Measurements from ENCODE around the gene THOC6. TPM values are rescaled to one million over a fixed set of nuclear protein-coding genes. Genes with fewer than 3 reads are reported as not detected.
A peak's percentile ranks its signal among the peaks of the same experiment; 100 is the strongest.

The THOC6 gene
- total and polyA plus RNA-seq, 8 donors: 23.9 to 38.7 (median 26.9) TPM

DNA sequence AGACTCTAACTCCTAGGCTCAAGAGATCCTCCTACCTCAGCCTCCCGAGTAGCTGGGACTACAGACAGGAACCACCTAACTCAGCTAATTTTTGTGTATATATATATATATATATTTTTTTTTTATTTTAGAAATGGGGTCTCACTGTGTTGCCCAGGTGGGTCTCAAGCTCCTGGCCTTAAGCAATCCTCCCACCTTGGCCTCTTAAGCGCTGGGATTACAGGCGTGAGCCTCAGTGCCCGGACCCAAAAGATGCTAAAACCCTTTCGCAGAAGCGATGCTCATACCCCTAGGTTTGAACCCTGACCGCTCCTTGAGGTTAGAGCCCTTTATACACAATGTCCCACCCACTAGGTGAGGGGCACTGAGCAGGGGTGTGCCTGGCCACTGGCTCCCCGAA is 13.3 kb upstream of the THOC6 start:
- no peaks in the 10 kb centered on the region for H3K36me3 ChIP-seq
- TF ChIP-seq, protein P1, sequence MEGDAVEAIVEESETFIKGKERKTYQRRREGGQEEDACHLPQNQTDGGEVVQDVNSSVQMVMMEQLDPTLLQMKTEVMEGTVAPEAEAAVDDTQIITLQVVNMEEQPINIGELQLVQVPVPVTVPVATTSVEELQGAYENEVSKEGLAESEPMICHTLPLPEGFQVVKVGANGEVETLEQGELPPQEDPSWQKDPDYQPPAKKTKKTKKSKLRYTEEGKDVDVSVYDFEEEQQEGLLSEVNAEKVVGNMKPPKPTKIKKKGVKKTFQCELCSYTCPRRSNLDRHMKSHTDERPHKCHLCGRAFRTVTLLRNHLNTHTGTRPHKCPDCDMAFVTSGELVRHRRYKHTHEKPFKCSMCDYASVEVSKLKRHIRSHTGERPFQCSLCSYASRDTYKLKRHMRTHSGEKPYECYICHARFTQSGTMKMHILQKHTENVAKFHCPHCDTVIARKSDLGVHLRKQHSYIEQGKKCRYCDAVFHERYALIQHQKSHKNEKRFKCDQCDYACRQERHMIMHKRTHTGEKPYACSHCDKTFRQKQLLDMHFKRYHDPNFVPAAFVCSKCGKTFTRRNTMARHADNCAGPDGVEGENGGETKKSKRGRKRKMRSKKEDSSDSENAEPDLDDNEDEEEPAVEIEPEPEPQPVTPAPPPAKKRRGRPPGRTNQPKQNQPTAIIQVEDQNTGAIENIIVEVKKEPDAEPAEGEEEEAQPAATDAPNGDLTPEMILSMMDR (IDR thresholded peaks at IDR 0.05): no peak
- no peaks in the 10 kb centered on the region for H3K9me3 ChIP-seq
- H3K4me3 ChIP-seq: no peak overlapping the region
- H3K27me3 ChIP-seq: peaks cover 12 to 94% of the 10 kb centered on the region in 2 donors
- H3K27ac ChIP-seq: no peak overlapping the region
- DNase-seq (no peak), ATAC-seq (no peak)
- H3K4me1 ChIP-seq: peaks cover 7 to 55% of the 10 kb centered on the region in 2 donors
- intact Hi-C loops (cut with DNase I): no loop called here

DNA sequence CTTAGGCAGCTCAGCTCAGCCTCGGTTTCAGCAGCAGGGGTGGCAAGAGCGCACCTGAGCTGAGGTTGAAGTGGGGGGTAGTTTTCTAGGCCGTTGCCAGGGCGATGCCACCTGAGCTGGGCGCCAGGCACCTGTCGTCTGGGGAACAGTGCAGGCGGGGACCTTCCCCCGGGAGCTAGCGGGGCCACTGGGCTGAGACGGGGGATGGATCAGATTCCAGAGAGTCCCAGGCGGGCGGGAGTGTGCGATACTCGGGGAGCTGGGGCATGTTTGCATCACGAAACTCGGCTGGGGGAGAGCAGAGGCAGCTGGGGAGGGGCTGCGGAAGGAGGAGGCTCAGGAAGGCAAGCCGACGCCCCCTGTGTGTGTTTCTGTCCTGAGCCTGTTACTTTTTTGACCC is 11.6 kb upstream of the THOC6 start:
- H3K27me3 ChIP-seq: peaks cover 8 to 86% of the 10 kb centered on the region in 2 donors
- H3K36me3 ChIP-seq: no peaks in the 10 kb centered on the region
- H3K27ac ChIP-seq: no peak overlapping the region
- intact Hi-C loops (cut with DNase I): no loop called here
- peaks cover 7 to 38% of the 10 kb centered on the region in 2 donors for H3K4me1 ChIP-seq
- TF ChIP-seq, protein P1 (IDR thresholded peaks at IDR 0.05): no peak
- peak in 1 of 4 donors; percentile 86 for DNase-seq
- peak; percentile 7 for ATAC-seq
- no peaks in the 10 kb centered on the region for H3K9me3 ChIP-seq
- H3K4me3 ChIP-seq: no peak overlapping the region

DNA sequence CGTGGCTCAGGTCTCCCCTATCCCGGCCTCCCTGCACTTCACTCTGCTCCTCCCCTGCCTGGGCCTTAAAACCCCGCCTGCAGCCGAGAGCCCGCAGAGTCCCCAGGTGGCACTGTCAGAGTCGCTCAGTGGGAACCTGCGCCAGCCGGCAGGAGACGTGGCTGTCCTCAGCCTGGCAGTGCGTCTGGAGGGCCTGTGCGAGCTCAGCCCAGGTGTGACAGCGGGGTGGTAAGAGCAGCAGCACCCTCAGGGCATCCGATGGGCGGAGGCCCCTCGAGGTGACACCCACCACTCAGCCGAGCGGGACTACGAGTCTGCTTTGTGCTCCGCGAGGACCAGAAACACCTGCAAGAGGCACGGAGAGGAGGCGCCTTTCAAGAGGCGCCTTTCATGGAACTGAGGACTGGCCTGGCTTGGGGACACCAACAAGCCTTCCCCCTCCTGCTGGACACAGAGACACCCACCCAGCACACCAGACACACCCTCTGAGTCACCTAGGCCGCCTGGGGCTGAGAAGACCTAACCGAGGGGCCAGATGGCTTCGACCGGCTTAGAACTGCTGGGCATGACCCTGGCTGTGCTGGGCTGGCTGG is 10.9 kb upstream of the THOC6 start, which contains the start of gene CLDN9:
Gene CLDN9, plus strand, starts transcription at position 96 of the 593 bp plus-strand sequence. Its CDS starts 440 bp downstream, at position 536.
- Histone ChIP-seq H3K27ac (no peak within 1 kb of the TSS), H3K27me3 (peaks cover 9 to 86% of the 10 kb centered on the region in 2 donors), H3K4me3 (no peak within 1 kb of the TSS), H3K36me3 (no peaks in the 10 kb centered on the region), H3K9me3 (no peaks in the 10 kb centered on the region), H3K4me1 (peaks cover 7 to 34% of the 10 kb centered on the region in 2 donors)
- TF ChIP-seq, protein P1 (IDR thresholded peaks at IDR 0.05): no peak
- DNase-seq: peak in 1 of 4 donors; percentile 78
- intact Hi-C loops (cut with DNase I): no loop called here
- ATAC-seq: peak; percentile 75

DNA sequence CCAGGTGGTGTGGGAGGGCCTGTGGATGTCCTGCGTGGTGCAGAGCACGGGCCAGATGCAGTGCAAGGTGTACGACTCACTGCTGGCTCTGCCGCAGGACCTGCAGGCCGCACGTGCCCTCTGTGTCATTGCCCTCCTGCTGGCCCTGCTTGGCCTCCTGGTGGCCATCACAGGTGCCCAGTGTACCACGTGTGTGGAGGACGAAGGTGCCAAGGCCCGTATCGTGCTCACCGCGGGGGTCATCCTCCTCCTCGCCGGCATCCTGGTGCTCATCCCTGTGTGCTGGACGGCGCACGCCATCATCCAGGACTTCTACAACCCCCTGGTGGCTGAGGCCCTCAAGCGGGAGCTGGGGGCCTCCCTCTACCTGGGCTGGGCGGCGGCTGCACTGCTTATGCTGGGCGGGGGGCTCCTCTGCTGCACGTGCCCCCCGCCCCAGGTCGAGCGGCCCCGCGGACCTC is 10.3 kb upstream of the THOC6 start:
- intact Hi-C loops (cut with DNase I): no loop called here
- Histone ChIP-seq H3K27me3 (peaks cover 15 to 86% of the 10 kb centered on the region in 2 donors), H3K9me3 (no peaks in the 10 kb centered on the region), H3K27ac (no peak overlapping the region), H3K4me1 (peaks cover 7 to 34% of the 10 kb centered on the region in 2 donors), H3K4me3 (no peak overlapping the region), H3K36me3 (no peaks in the 10 kb centered on the region)
- ATAC-seq (no peak), DNase-seq (no peak)
- TF ChIP-seq, protein P1 (IDR thresholded peaks at IDR 0.05): no peak

DNA sequence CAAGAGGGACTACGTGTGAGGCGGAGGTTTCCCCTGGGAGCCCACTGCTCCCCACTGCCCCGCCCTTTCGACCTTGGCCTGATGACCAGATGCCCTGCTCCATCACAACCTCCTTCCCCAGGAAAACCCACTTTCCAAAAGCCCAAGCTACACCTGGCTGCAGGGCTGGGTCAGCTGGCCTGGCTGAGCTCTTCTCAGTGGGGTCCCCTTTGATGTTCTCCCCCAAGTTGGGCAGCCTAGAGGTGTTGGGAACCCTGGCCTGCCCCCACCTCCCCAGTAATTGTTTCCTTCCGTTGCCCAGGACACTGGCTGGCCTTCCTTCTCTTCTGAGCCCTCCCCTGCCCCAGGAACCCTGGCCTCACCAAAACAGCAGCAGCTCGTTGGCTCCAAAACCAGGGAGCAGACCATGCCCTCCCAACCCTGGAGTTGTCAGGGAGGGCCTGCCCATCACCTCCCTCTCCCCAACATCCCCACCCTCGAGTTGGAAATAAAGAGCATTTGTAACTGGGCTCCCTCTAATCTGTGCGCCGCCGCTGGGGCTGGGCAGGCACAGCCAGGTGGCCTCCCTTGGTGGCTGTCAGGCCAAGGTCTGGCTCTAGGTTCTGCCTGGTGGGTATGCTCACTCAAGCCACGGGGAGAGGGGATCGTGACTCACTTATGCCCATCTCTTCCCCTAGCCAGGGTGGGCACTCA is 9.7 kb upstream of the THOC6 start:
- intact Hi-C loops (cut with DNase I): no loop called here
- Histone ChIP-seq H3K27ac (no peak overlapping the region), H3K36me3 (no peaks in the 10 kb centered on the region), H3K9me3 (no peaks in the 10 kb centered on the region), H3K4me3 (no peak overlapping the region), H3K4me1 (peaks cover 3 to 29% of the 10 kb centered on the region in 2 donors), H3K27me3 (peaks cover 17 to 86% of the 10 kb centered on the region in 2 donors)
- ATAC-seq (no peak), DNase-seq (no peak)
- TF ChIP-seq, protein P1 (IDR thresholded peaks at IDR 0.05): no peak

All from left lung (tissue), 10 donors.